DND-41 (cell line): ENCODE measurements around the gene VWC2.

Source experiments
- ATAC-seq: fragments of 200-7000 bp; cut with Tn5 transposase; 3 replicates; pipeline ENCODE4 v1.9.1; 2021; ENCODE audit warnings: low read depth; ENCODE audit not compliant: insufficient read depth
- DNase-seq: peaks from one replicate; pipeline ENCODE4 v3.0.0-alpha.2; 2020
- H2AFZ ChIP-seq: 2 replicates; pipeline ENCODE4 v1.6.0; 2012; ENCODE audit warnings: low read depth, low read length
- H3K27ac ChIP-seq: 2 replicates; pipeline ENCODE4 v1.5.1; 2012; ENCODE audit warnings: low read length, inconsistent platforms
- H3K27me3 ChIP-seq: fragments of 200-600 bp; sonication (generic); 2 replicates; pipeline ENCODE4 v1.6.0; 2012; ENCODE audit warnings: low read length, mild to moderate bottlenecking, inconsistent platforms; ENCODE audit not compliant: insufficient read depth, poor library complexity
- H3K36me3 ChIP-seq: 2 replicates; pipeline ENCODE4 v1.5.1; 2012; ENCODE audit warnings: low read length, inconsistent platforms; ENCODE audit not compliant: insufficient read depth
- H3K4me1 ChIP-seq: 2 replicates; pipeline ENCODE4 v1.5.1; 2012; ENCODE audit warnings: mild to moderate bottlenecking, low read length; ENCODE audit not compliant: insufficient read depth
- H3K4me2 ChIP-seq: 2 replicates; pipeline ENCODE4 v1.6.0; 2012; ENCODE audit warnings: mild to moderate bottlenecking, moderate library complexity, low read length, inconsistent platforms; ENCODE audit not compliant: insufficient read depth
- H3K4me3 ChIP-seq, 2 experiments: fragments of 200-600 bp in 1 of 2; shearing (Covaris generic) in 1 of 2; 2 replicates each; pipeline ENCODE4 v1.5.1; 2012 to 2016; ENCODE audit warnings: inconsistent platforms in 2 of 2, low read length in 2 of 2, mild to moderate bottlenecking in 2 of 2, low read depth in 1 of 2, moderate library complexity in 1 of 2
- H3K79me2 ChIP-seq: 2 replicates; pipeline ENCODE4 v1.6.0; 2012; ENCODE audit warnings: low read length, inconsistent platforms; ENCODE audit not compliant: insufficient read depth
- H3K9ac ChIP-seq: 2 replicates; pipeline ENCODE4 v1.6.0; 2012; ENCODE audit warnings: low read depth, mild to moderate bottlenecking, inconsistent platforms, low read length, moderate library complexity
- H3K9me3 ChIP-seq: 2 replicates; pipeline ENCODE4 v1.5.1; 2012; ENCODE audit warnings: low read length, moderate library complexity, mild to moderate bottlenecking, inconsistent platforms; ENCODE audit not compliant: insufficient read depth, severe bottlenecking
- H4K20me1 ChIP-seq: 2 replicates; pipeline ENCODE4 v1.6.0; 2012; ENCODE audit warnings: low read length; ENCODE audit not compliant: insufficient read depth
- EZH2 ChIP-seq: IDR thresholded peaks from 3 replicates; pipeline ENCODE4 v1.6.1; 2012; ENCODE audit warnings: borderline replicate concordance, low read depth, mild to moderate bottlenecking, moderate library complexity, low read length, inconsistent platforms; ENCODE audit not compliant: severe bottlenecking
- TF ChIP-seq, protein P1 (sequence below): IDR thresholded peaks from 2 replicates; pipeline ENCODE4 v1.5.1; 2012; ENCODE audit warnings: borderline replicate concordance, low read length, moderate library complexity, mild to moderate bottlenecking; ENCODE audit not compliant: poor library complexity, severe bottlenecking; ENCODE audit errors: extremely low read depth

VWC2 gene

DNA sequence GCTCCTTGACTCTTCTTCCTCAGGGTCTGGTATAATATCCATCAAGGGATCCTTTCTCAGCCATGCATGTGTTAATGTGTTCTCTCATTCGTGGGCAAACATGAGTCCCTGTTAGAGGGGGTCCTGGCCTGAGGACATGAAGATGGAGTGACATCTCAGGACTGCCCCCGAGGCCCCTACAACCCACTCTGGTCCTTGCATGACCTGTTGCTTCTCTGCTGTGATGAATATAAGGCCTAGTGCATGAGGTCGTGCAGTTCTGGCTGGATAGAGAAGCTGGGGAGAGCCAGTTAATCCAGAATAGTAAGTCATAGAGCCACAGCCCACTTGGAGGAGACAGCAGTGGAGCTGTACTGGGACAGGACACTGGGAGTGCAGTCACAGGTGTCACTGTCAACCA is 4.6 kb upstream of the VWC2 start:
- H3K9ac ChIP-seq: no peak overlapping the region
- peaks cover 4% of the 10 kb centered on the region for H3K27me3 ChIP-seq
- no peaks in the 10 kb centered on the region for H3K9me3 ChIP-seq
- DNase-seq (no peak), ATAC-seq (no peak)
- H3K27ac ChIP-seq: no peak overlapping the region
- H3K79me2 ChIP-seq: no peaks in the 10 kb centered on the region
- H3K4me3 ChIP-seq: no peak overlapping the region
- H4K20me1 ChIP-seq: no peaks in the 10 kb centered on the region
- no peak overlapping the region for H3K4me2 ChIP-seq
- no peaks in the 10 kb centered on the region for H3K4me1 ChIP-seq
- TF ChIP-seq, protein P1, sequence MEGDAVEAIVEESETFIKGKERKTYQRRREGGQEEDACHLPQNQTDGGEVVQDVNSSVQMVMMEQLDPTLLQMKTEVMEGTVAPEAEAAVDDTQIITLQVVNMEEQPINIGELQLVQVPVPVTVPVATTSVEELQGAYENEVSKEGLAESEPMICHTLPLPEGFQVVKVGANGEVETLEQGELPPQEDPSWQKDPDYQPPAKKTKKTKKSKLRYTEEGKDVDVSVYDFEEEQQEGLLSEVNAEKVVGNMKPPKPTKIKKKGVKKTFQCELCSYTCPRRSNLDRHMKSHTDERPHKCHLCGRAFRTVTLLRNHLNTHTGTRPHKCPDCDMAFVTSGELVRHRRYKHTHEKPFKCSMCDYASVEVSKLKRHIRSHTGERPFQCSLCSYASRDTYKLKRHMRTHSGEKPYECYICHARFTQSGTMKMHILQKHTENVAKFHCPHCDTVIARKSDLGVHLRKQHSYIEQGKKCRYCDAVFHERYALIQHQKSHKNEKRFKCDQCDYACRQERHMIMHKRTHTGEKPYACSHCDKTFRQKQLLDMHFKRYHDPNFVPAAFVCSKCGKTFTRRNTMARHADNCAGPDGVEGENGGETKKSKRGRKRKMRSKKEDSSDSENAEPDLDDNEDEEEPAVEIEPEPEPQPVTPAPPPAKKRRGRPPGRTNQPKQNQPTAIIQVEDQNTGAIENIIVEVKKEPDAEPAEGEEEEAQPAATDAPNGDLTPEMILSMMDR: no peak
- TF ChIP-seq EZH2: no peak
- no peak overlapping the region for H2AFZ ChIP-seq
- no peaks in the 10 kb centered on the region for H3K36me3 ChIP-seq

DNA sequence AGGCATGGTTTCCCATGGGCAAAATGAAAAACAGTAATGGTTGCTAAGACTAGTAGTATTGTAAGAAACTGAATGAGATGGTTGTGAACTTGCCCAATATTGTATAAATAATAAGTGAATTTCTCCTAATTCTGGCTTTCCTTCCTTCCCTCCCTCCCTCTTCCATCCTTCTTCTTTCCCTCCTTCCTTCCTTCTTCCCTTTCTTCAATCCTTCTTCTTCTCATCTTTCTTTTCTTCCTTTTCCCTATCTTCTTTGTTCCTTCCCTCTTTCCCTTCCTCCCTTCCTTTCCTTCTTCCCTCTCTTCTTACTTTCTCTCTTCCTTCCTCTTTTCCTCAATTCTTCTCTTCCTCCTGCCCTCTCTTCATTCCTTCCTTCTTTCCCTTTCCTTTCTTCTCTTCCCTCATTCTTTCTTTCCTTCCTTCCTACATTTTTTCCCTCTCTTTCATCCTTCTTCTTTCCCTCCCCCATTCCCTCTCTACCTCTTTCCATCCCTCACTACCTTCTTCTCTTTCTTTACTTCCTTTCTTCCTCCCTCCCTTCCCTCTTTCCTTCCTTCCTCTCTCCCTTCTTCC is 4.1 kb upstream of the VWC2 start:
- Histone ChIP-seq H3K79me2 (no peaks in the 10 kb centered on the region), H3K27me3 (peaks cover 4% of the 10 kb centered on the region), H3K4me1 (no peaks in the 10 kb centered on the region), H3K4me2 (no peak overlapping the region), H3K9me3 (no peaks in the 10 kb centered on the region), H3K36me3 (no peaks in the 10 kb centered on the region), H4K20me1 (no peaks in the 10 kb centered on the region), H3K9ac (no peak overlapping the region), H3K27ac (no peak overlapping the region), H2AFZ (no peak overlapping the region), H3K4me3 (no peak overlapping the region)
- no peak for TF ChIP-seq EZH2
- TF ChIP-seq, protein P1: no peak
- no peak for DNase-seq
- ATAC-seq: no peak

DNA sequence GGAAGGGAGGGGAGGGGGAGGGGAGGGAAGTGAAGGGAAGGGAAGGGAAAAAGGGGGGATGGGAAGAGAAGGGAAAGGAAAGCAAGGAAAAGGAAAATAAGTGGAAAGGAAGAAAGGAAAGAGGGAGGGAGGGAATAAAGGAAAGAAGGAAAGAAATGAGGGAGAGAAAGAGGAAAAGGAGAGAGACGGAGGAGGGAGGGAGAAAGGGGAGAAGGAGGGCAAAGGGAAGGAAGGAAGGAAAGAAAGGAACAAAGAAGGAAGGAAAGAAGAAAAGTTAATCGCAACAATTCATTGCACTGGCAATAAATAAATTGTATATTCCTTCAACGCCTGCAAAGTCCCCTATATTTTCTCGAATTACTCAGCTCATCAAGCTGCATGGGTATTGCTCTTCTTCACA is 2.6 kb upstream of the VWC2 start:
- Histone ChIP-seq H3K79me2 (no peaks in the 10 kb centered on the region), H3K4me2 (no peak overlapping the region), H4K20me1 (no peaks in the 10 kb centered on the region), H3K27me3 (peaks cover 4% of the 10 kb centered on the region), H3K36me3 (no peaks in the 10 kb centered on the region), H2AFZ (no peak overlapping the region), H3K27ac (no peak overlapping the region), H3K4me3 (no peak overlapping the region), H3K9me3 (no peaks in the 10 kb centered on the region), H3K9ac (no peak overlapping the region), H3K4me1 (no peaks in the 10 kb centered on the region)
- DNase-seq (no peak), ATAC-seq (no peak)
- TF ChIP-seq, protein P1: no peak
- no peak for TF ChIP-seq EZH2
